GM19035 (cell line): ENCODE results near the gene FASTKD3.

Source experiments
- ATAC-seq: cut with Tn5 transposase; IDR thresholded peaks from one replicate; pipeline ENCODE4 v1.9.1; 2021; ENCODE audit not compliant: unreplicated experiment

Gene FASTKD3

GRCh38 chr5:7850395-7851239 lies 18.2 kb downstream of the FASTKD3 start, which contains the start of gene CFAP90:
Gene CFAP90, minus strand, starts transcription at chr5:7851133. Its CDS starts 112 bp downstream, at chr5:7851021.
- ATAC-seq = no peak

GRCh38 chr5:7849681-7850394 lies 19.0 kb downstream of the FASTKD3 start:
- ATAC-seq = no peak

GRCh38 chr5:7848296-7848695 lies 20.5 kb downstream of the FASTKD3 start:
- no peak for ATAC-seq

DNA sequence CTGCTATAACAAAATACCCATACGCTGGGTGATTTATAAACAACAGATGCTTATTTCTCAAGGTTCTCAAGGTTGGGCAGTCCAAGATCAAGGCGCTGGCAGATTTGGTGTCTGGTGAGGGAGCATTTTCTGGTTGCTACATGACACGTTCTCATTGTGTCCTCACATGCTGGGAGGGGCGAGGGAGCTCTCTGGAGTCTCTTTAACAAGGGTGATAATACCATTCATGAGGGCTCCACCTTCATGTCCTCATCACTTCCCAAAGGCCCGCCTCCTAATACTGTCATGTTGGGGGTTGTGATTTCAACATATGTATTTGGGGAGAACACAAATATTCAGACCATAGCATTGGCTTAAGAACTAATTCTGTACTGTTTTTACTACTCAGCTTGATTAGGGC lies 22.5 kb downstream of the FASTKD3 start:
- ATAC-seq = no peak

DNA sequence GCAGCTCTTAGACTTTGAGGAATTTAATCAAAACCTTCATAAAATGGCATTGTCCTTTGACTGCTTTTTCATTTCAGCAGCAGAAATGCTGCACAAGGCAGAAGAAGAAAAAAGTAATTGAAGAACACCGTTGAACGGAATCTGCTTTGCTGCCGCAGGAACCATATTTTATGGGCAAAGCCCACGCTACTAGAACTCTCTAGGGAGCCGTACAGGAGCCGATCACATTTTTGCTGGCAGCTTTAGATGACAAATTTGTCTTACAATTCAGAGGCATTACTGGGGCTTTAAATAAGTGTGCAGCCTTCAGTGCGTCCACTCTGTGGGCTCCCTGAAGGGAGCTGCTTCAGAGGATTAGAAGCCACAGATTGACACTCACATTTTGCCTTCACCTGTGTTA lies 23.3 kb downstream of the FASTKD3 start:
- ATAC-seq = no peak

DNA sequence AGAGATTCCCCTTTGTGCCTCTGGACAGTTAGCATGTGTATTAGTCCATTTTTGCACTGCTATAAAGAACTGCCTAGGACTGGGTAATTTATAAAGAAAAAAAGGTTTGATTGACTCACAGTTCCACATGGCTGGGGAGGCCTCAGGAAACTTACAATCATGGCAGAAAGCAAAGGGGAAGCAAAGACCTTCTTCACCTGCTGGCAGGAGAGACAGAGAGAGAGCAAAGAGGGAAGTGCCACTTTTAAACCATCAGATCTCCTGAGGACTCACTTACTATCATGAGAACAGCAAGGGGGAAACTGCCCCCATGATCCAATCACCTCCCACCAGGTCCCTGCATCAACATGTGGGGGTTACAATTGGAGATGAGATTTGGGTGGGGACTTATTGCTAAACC lies 23.9 kb downstream of the FASTKD3 start:
- no peak for ATAC-seq

GRCh38 chr5:7842531-7842930 lies 26.3 kb downstream of the FASTKD3 start:
- ATAC-seq = no peak

GRCh38 chr5:7837403-7837802 lies 31.4 kb downstream of the FASTKD3 start:
- ATAC-seq = no peak

DNA sequence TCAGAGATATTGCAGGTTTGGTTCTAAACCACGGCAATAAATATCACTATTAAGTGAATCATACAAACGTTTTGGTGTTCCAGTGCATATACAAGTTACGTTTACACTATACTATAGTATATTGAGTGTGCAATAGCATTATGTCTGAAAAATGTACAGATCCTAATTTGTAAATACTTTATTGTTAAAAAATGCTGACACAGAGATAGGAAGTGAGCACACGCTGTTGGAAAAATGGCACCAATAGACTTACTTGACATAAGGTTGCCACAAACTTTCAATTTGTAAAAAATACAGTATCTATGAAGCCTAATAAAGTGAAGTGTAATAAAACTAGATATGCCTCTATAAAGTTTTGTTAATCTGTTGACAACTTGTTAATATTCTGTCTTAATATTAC lies 33.8 kb downstream of the FASTKD3 start:
- ATAC-seq = no peak

- ATAC-seq = no peak
Observed at GRCh38 chr5:7828269-7828668, 40.6 kb downstream of the FASTKD3 start.

DNA sequence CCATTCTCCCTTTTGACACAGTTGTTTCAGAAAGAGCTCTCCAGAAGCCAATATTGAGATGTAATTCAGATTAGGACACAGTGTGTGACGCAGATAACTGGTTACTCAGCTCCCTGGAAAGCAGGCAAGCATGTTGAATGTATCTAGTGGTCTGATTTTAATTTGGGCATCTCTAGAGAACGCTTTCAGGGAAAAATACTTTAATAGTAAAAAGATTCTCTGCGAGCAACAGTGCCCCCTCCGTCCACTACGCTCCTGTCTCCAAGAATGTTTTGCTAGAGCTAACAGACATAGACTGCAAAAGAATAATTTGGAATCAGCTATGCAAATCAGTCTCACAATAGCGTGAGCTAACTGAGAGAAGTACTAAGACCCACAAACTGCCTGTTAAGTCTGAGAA lies 41.2 kb downstream of the FASTKD3 start:
- no peak for ATAC-seq

DNA sequence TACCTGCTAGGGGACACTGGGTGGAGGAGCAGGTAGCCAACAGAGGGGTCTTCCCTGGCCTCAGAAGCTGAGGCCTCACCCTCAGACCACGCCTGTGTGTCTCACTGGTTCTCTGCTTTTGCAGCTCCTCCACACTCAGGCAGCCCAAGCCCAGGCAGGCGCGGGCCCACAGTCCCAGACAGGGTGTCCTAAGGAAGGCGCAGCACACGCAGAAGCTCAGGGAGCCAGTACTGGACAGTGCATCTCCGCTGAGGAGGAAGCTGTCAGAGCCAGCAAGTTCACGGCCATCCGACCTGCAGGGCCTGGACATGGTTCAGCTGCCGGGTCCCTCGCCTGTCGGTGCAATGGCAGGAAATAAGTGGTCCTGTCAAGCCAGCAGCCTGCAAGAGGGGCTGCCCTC lies 43.2 kb downstream of the FASTKD3 start:
- no peak for ATAC-seq

DNA sequence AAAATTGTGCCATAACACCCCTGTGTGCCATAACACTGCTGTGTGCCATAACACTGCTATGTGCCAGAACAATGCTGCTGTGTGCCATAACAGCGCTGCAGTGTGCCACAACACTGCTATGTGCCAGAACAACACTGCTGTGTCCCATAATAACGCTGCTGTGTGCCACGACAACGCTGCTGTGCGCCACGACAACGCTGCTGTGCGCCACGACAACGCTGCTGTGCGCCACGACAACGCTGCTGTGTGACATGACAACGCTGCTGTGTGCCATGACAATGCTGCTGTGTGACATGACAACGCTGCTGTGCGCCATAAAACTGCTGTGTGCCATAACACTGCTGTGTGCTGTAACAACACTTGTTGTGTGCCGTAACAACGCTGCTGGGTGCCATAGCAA lies 43.8 kb downstream of the FASTKD3 start:
- no peak for ATAC-seq

GRCh38 chr5:7823594-7823993 lies 45.2 kb downstream of the FASTKD3 start:
- no peak for ATAC-seq

DNA sequence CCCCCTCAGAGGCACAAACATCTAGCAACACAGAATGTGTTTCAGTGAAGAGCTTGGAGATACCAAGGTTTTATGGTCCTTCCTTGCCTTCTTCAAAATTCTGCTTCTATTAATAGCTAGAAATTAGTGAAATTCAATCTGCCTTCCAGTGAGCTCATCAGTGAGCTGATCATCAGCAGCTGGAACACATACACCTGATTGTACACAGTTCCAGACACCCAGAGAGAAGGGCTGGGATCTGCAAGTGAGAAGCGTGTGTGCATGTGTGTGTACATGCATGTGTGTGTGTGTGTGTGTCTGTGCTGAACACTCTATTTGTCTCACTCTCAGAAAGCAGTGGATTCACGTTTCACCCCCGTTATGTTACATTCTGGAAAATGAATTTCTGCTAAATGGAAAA lies 46.4 kb downstream of the FASTKD3 start:
- no peak for ATAC-seq

GRCh38 chr5:7816535-7816901 lies 52.3 kb downstream of the FASTKD3 start:
- no peak for ATAC-seq

DNA sequence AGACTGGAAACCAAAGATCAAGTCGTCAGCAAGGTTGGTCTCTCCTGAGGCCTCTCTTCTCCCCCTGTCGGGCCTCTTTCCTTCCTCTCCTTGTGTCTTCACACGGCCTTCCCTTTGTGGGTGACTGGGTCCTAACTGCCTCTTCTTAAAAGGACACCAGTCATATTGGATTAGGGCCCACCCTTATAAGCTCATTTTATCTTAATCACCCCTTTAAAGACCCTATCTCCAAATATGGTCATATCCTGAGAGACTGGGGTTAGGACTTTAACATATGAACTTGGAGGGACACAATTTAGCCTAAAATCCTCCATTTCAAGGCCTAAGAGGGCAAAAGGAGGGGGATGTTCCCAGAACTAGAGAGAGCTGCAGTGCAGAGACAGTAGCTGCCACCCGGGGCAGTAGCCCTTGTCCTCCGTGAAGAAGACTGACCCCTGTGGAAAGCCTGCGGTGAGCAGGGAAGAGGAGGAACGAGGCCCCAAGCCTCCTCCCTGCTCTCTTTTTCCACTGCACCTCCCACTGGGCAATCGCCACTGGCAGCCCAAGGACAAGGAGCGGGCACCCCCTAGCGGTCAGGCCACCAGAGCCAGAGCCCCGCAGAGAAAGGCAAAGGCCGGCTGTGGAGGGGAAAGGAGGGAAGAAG lies 52.8 kb downstream of the FASTKD3 start:
- peak; percentile 94 for ATAC-seq

GRCh38 chr5:7814816-7815215 lies 54.0 kb downstream of the FASTKD3 start:
- no peak for ATAC-seq

GRCh38 chr5:7813576-7813975 lies 55.3 kb downstream of the FASTKD3 start:
- no peak for ATAC-seq

- no peak for ATAC-seq
Observed at GRCh38 chr5:7813007-7813406, 55.8 kb downstream of the FASTKD3 start.

GRCh38 chr5:7811715-7812114 lies 57.1 kb downstream of the FASTKD3 start:
- no peak for ATAC-seq
